ENCODE results near the gene GAS7.

Gene GAS7

DNA sequence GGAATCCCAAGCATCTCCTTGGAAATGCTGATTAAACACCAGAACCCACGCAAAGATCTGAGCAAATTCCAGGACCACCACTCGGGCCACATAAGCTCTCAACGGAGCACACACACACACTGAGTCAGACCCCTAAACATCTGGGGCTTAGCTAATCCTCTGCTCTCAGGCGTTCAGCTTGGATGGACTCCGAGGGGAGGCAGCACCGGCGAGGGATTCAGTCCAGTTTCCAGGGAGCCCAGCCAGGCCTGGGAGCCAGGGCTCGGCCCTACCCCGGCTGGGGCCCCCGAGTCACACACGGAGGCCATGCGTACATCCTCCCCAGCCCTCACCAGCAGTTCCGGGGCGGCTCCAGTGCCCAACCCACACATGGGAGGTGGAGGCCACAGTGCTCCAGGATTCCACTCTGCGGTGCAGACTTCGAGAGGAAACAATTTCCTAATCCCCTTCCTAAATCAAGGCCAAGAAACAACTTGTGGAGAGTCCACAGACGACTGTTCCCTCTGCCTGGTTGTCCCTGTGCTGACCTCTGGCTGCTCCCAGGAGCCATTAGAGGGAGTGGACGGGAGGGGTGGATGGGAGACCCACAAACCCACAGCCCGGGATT, 70.5 kb downstream of the GAS7 start:
- DNase-seq, result no peak

DNA sequence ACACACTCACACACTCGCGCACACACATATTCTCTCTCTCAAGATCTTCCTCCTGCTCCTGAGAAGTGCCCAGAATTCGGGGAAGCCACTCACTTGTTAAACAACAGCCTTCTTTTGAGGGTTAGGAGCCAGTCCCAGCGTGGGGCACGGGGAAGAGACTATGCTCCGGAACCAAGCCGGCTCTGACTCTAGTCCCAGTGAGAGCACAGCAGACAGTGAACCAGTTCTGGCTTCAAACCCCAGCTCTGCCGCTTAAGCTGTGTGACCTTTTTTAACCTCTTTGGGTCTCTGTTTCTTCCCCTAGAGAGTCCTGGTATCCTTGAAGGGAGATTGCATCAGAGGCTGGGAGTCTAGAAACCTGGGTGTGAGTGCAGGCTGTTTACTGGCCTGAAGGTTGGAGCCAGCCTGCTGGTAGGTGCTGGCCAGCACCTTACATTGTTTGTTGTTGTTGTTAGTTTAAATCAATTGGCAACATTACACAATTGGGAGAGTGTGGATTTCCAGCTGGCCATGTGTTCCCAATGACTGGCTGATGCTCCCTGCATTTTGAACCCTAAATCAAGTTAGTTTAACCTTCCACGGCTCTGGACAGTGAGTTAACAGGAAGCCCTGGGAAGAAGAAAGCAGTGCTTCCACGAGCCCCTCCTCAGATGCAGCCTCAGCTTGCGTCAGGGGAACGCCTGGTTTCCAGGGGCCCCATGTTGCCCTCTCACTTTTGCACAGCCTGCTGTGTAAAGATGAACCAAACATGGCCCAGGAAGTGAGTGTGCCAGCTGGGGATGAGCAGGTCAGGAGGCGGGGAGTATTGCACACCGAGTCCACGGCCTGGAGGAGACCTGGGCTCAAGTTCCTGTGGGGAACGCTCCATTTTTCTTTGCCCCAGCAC, 71.5 kb downstream of the GAS7 start:
- no peak for DNase-seq

DNA sequence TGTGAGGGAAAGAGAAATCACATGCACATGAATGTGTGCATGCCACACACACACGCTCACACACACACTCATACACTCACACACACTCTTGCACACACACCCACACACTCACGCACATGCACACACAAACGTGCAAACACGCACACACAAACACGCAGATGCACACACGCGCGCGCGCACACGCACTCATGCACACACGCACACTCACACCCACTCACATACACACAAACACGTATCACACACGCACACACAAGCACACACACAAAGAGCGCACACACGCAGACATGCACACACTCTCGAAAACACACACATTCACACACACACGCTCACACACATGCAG, 72.2 kb downstream of the GAS7 start:
- DNase-seq, result no peak

DNA sequence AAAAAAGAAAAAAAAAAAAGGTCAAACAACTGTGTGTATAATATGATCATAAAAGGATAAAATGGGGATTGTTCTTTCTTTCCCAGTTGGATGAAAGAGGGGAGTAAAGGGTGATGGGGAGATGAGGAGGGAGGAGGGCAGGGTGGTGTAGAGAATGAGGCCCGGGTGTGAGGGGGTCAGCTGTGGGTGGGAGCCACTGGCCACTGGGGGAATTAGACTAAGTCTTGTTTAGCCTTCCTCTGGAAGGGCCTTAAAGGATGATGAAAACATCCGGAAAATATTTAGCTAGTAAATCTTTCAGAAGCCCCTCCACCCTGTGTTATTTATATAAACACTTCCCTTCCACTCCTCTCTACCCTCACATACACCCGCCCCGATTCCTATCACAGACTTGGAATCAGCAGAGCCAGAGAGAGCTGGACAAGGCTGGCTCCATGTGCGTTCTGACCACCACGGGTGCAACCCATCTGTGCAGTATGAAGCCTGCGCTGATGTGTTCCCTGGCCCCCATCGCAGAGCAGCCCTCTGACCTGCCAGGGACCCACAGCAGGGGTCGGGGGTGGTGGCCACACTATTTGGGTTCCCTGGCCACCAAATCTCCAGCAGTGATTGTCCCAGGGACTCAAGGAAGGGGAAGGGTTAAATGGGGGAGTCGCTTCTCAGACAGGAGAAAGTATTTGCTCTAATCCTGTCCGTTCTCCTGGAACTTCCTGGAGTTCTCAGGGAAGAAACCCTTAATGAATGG, 72.7 kb downstream of the GAS7 start:
- no peak for DNase-seq

DNA sequence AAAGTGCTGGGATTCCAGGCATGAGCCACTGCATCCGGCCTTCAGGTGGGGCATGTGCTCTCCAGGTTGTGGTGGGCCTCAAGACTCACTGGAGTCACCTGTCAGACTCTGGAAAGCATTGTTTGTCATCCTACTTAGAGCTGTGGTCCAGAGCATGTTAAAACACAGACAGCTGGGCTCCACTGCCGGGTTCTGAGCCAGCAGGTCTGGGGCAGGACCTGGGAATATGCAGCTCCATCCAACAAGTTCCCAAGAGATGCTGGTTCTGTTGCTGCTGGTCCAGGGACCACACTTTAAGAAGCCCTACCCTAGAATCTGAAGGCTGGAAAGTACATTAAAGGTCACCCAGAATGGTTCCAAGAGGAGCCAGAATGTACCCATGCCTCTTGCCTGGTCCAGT, 75.3 kb downstream of the GAS7 start:
- DNase-seq, result no peak

DNA sequence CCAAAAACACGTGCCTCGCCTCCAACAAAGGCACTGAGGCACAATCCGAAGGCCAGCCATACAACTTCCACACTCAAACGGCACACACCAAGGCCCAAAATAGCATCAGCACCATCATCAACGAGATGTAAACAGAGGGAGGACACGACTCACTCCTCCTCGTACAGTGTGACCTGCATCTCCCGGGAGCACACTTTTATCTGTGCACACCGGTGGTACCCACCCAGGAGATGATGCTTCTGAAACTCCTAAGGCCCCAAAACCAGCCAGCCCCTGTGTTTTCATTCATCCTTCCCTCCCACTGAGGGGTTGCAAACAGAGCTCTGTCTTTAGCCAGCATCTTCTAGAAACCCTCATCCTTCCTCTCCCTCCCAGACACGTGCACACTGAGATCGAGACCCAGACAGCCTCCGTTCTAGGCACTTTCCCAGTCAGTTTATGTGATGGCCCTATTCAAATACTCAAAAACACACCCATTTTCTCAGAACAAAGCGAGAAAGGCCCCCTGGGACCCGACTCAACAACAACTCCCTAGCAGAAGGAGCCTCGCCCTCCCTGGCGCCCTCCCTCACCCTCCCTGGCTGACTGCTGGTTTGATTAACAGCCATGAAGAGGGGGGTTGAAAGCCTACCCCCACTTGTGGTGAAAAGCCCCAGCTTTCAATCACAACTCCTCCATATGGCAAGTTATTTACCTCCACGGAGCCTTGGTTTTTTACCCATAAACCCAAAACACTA, 76.3 kb downstream of the GAS7 start:
- no peak for DNase-seq

DNA sequence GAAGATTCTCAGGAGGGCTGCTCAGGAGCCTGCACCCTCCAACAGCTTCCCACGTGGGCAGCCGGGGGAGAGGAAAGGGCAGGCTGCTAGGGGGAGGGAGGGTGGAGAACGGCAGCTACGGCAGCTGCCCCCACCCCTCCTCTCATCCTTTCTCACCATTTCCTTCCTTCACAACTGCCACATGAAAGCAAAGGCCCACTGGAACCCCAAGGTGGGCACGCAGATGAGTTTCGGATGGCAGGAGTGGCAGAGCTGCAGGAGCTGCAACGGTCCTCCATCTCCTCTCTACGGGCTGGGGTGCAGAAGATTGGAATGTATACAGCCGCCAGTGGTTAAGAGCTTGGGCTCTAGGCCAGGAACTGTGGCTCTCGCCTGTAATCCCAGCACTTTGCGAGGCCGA, 77.7 kb downstream of the GAS7 start:
- DNase-seq, result no peak

DNA sequence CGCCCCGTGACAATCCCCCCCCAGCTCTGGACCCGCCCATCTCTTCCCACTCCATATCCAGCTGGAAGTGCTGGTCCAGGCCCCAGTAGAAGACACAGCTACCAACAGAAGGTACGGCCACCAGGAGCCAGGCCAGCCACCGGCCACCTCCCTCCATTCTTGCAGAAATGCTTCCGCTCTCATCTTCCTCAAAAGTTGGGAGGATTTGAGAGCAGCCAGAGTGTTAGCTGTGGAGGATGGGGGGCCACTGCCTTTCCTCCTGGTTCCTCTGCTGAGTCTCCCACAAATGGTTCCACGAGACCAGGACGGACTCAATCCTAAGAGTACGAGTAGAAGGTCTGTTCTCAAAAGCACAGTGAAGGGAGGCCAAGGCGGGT, 78.3 kb downstream of the GAS7 start:
- no peak for DNase-seq

DNA sequence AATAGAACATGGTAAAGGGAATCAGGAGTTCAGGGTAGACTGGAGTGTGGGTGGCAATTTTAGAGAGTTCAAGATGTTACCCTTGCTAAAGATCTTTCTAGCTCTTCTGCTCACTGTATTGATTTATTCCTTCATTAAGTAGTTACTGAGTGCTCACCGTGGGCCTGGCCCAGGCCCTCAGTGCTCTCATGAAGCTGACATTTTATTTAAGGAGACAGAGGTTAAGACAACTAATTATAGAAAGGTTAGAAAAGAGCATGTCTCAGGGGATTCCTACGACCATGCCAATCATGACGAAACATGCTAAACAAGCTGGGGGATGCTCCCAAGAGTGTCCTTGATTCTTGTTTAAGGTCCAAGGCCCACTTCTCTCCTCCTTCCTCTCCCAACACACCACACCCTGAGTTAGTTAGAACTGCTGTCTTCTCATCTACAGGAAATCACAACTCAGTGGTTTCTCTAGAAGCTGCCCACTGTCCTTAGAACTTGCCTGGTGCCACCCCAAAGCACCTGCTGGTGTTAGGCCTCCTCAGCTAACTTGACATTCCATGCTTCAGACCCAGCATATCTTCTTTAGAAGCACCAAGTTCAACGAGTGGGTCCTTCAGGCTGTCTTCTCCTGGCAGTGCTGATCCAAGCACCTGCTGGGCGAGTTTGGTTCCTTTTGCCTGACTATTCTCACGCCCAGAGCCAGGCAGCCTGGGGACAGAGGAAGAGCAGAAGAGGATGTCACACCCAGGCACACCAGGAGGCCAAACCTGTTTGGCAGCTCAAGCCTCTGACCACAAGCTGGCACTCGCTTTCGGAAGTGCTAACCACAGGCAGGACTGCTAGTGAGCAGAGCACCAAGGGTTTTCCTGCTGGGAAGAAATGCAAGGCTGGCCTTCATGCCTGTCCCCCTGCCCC, 79.0 kb downstream of the GAS7 start:
- DNase-seq, result no peak

DNA sequence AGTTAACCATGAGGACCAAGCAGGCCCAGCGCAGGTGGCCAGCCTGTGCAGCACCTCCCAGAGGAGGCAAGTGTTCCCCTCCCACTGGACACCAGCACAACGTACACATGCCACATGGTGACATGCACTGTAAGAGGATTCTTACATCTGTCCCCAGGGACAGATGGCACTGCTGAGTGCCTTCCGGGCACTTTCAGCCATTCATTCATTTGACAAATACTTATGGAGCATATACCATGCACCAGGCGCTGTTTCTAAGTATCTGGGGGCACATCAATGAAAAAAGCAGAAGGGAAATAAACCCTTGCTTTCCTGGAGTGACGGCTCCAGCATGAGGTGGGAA, 79.6 kb downstream of the GAS7 start:
- DNase-seq, result no peak

DNA sequence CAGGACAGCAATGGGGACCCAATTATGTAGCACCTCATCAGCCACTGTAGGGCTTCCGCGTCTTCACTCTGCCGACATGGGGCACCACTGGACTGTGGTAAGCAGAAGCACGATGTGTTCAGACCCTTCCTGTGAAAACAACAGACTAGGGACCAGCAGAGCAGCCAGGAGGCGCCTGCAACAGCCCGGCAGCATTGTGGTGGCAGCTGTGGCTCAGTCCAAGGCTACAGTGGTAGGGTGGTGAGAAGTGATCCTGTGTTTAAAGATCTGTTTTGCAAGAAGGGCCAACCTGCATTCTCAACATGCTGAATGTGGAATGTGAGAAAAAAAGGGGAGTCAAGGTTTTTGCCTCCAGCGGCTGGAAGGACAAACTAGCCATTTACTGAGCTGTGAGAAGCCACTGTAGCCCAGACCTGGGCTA, 80.8 kb downstream of the GAS7 start:
- DNase-seq, result no peak

DNA sequence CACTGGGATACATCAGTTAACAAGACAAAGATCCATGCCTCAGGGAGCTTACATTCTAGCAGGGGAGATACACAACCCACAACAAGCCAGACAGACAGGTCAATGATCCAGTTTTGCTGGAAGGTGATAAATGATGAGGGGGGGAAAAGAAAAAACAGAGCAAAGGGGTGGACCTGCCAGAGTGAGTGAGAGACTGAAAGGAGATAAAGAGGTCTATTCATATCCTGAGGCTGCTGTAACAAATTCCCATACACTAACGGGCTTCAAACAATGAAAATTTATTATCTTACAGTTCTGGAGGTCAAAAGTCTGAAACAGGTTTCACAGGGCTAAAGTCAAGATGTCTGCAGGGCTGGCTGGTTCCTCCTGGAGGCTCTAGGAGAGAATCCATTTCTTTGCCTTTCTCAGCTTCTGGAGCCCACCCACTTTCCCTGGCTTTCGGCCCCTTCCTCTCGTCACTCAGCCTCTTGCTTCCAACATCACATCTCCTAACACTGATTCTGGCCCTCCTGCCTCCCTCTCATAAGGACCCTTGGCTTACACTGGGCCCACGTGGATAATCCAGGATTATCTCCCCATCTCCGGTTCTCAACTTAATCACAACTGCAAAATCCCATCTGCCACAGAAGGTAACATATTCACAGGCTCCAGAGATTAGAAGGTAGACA, 81.5 kb downstream of the GAS7 start:
- no peak for DNase-seq

DNA sequence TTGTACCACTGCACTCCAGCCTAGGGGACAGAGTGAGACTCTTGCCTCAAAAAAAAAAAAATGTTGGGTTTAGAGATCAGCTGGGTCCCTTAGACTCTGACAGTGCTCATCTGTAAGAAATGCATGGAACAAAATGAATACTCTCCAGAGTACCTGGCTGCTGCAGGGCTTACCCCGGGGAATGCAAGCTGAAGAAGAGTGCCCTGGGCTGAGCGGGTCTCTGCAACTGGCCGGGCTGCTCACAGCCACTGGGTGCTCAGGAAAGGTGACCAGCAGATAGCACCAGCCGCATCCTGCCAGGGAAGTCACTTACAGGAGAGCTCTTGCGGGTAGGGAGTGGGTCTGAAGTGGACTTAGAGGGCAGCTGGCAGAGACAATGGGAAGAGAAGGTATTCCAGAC, 82.1 kb downstream of the GAS7 start:
- DNase-seq, result no peak

DNA sequence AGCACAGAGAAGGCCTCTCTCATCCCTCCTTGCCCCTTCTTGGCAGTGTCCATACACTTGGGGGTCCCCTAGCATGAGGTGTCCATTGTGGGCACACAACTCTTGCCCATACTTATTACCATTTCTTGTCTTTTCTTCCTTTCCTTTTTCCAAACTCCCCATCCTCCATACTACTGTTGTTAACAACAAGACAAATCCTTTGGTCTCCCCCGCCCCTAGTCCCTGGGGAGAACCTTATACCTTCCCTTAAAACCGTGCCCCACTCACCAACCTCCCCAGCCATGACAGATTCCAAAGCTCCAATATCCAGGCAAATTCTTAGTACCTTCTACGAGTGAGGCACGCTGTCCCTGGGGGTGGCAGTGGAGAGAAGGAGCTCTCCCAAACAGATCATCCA, 82.9 kb downstream of the GAS7 start:
- DNase-seq, result no peak

DNA sequence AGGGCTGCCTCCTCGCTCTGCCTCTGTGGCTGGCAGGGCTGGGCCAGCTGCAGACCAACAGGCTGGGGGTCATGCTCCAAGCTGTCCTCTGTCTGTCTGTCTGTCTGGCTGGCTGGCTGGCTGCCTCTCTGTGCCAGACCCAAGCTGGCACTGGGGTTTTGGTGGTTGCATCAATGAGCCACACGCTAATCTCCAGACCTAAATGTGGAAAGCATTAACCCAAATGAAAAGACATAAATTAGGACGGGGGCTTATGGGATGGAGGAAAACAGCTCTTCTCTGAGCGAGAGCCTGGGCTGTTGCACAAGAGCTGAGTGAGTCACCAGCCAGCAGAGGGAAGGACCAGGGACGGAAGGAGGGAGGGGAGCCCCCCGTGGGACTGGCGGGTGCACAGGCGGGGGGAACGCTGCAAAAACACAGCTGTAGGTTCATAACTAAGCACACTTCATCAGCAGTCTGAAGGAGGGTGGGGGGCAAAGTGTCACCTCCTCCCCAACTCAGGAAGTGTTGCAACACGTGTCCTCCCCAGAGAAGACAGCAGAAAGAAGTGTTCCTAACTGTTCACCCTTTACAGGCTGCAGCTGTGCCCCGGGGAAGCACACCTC, 83.4 kb downstream of the GAS7 start:
- DNase-seq, result peak; percentile 21 to 31

DNA sequence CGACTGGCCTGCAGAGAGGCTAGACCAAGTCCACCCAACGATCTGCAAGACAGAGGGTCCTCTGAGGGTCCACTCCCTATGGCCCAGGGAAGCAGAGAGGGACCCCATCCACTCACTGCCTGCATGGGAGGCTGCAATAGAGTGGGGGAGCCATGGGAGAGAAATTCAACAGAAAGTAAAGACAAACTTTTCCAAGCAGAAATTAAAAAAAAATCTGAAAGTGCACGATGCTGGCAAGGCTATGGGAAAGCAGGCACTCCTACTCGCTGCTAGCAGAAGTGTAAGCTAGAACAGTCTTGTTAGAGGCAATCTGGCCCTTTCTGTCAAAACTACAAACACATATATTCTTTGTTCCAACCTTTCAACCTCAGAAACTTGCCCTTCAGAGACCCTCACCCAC, 85.4 kb downstream of the GAS7 start:
- no peak for DNase-seq

DNA sequence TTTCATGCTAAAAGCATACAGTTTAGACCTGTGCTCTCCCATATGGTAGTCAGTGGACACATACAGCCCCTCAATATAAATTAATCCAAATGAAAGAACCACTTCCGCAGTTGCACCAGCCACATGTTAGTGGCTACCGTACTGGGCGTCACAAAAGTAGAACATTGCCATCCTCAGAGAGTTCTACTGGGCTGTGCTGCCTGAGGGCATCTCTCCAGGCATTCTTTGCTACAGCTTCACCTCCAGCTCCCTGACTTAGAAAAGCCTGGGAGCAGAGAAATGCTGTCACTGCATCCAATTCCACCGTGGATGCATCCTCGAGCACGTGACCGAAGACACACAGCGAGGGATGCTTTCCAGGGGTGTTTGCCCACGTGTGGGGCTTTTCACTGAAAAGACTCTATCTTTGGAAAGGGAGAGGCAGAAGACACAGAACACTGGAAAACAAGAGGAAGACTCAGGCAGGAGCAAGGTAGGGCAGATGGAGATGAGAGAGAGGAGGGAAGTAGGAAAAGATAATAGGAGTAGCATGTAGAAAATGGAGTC, 86.4 kb downstream of the GAS7 start:
- no peak for DNase-seq

DNA sequence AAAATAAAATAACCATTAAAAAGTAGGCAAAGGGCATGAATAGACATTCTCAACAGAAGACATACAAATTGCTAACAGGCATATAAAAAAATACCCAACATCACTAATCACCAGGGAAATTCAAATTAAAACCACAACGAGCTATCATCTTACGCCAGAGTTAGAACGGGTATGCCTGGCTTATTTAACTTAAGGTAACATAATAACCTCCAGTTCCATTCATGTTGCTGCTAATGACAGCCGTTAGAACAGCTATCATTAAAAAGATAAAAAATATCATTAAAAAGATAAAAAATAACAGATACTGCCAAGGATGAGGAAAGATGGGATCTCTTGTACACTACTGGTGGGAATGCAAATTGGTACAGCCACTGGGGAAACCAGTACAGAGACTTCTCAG, 89.3 kb downstream of the GAS7 start:
- DNase-seq, result no peak

DNA sequence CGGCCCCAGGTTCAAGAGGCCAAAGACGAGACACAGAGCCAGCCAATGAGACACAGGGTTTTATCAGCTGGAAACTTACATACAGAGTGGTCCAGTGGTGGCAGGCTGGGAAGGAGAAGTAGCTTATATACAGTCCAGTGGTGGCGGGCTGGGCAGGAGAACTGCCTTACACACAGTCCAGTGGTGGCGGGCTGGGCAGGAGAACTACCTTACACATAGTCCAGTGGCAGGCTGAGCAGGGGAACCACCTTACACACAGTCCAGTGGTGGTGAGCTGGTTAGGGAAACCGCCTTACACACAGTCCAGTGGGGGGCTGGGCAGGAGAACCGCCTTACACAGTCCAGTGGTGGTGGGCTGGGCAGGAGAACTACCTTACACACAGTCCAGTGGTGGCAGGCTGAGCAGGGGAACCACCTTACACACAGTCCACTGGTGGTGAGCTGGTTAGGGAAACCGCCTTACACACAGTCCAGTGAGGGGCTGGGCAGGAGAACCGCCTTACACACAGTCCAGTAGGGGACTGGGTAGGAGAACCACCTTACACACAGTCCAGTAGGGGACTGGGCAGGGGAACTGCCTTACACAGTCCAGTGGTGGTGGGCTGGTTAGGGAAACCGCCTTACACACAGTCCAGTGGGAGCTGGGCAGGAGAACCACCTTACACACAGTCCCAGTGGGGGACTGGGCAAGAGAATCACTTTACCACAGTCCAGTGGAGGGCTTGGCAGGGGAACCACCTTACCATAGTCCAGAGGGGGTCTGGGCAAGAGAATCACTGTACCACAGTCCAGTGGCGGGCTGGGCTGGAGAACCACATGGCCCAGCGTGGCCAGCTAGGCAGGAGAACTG, 90.9 kb downstream of the GAS7 start:
- no peak for DNase-seq

DNA sequence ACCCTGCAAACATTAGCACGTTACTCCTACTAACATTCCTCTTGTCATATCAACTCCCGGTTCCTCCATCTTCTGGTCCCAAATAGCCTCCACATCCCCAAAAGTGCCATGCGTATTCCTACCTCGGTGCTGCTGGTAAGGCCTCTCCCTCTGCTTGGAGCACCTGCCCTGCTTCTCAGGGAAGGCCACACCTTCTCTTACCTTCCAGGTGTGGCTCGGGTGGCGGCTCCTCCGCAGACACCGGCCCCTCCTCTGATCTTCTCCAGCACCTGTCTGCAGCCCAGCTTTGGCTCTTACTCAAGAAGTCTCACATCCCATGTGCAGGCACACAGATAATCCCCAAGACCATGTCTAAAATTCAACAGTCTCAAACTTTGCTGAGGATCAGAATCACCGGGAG, 92.3 kb downstream of the GAS7 start:
- no peak for DNase-seq

Measured in activated CD4-positive, alpha-beta T cell treated with anti-CD3 and anti-CD28 coated beads, Interleukin-2, amount 50 U/mL, for 4 hours (primary cell).